Vein endothelial cell (primary cell): Measurements from ENCODE around the gene EPGN. TPM values are rescaled to one million over a fixed set of nuclear protein-coding genes. Genes with fewer than 3 reads are reported as not detected.

ENCODE experiments used
- total RNA-seq: library from RNA; depleted of rRNA; stranded (reverse); fragments of >200 nt; gene quantifications from 2 replicates; pipeline ENCODE4 v1.2.3, GENCODE V29; 2012

Gene EPGN, protein sequence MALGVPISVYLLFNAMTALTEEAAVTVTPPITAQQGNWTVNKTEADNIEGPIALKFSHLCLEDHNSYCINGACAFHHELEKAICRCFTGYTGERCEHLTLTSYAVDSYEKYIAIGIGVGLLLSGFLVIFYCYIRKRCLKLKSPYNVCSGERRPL
- total RNA-seq: 0.29 and 0.65 TPM in 2 replicates

GRCh38 chr4:74308215-74308614 is at the start of gene EPGN:
Gene EPGN, plus strand, starts transcription at chr4:74308470. Its CDS starts 64 bp downstream, at chr4:74308534.

GRCh38 chr4:74364652-74365491 is 56.6 kb downstream of the EPGN start, which contains the start of gene EREG:
Gene EREG, plus strand, starts transcription at chr4:74365145. Its CDS starts 164 bp downstream, at chr4:74365309.

Other genes with a start within 250 kb of the EPGN start
- 4.9 and 7.5 TPM in 2 replicates for gene CXCL2, start 209.3 kb upstream of the EPGN start, total RNA-seq
- 22.2 and 30.8 TPM in 2 replicates for gene MTHFD2L, start 150.4 kb upstream of the EPGN start, total RNA-seq
- not detected in 2 replicates for gene EREG, start 56.7 kb downstream of the EPGN start, total RNA-seq
- gene AREG, start 136.7 kb downstream of the EPGN start, total RNA-seq: 0.29 TPM in 1 of 2 replicates, not detected in the other